Endothelial cell of umbilical vein (primary cell): ENCODE results near the gene SCAPER. TPM values are rescaled to one million over a fixed set of nuclear protein-coding genes. Genes with fewer than 3 reads are reported as not detected.

Experiments
- BruUV-seq: library from RNA; stranded (reverse); fragments of 400-500 nt; replicated peaks from 2 replicates; lab custom pipeline; 2021; lab: Mats Ljungman, UMichigan
- CTCF ChIA-PET: fragments of 300-600, 350-600 bp; sonication (Branson Sonifier 250); formaldehyde crosslinking; loops from one replicate; lab custom pipeline; 2021; ENCODE audit warnings: antibody characterized with exemption, inconsistent platforms; lab: Charles Lee
- POLR2A ChIA-PET: fragments of 300-600, 350-600 bp; sonication (Branson Sonifier 250); formaldehyde crosslinking; loops from one replicate; lab custom pipeline; 2021; ENCODE audit warnings: antibody characterized with exemption, inconsistent platforms; lab: Charles Lee
- DNase-seq: peaks from one replicate; pipeline ENCODE4 v3.0.0-alpha.2; 2011; ENCODE audit warnings: low read depth, low spot score
- FAIRE-seq: peaks from 2 replicates; lab custom pipeline; 2011; peaks lifted over from hg19 to GRCh38; lab: Jason Lieb, UNC
- H2AFZ ChIP-seq: 2 replicates; pipeline ENCODE4 v1.6.0; 2012; ENCODE audit warnings: low read depth, low read length, control low read depth, inconsistent platforms
- H3K27ac ChIP-seq: 2 replicates; pipeline ENCODE4 v1.5.1; 2011; ENCODE audit warnings: low read depth, mild to moderate bottlenecking, control low read depth, low read length, moderate library complexity; ENCODE audit not compliant: insufficient read depth
- H3K27me3 ChIP-seq, 2 experiments: 2 replicates each; pipeline versions ENCODE4 v1.6.0 to v1.6.1; 2011; ENCODE audit warnings: low read length in 2 of 2, mixed read lengths in 1 of 2; ENCODE audit not compliant: control insufficient read depth in 2 of 2, insufficient read depth in 2 of 2
- H3K36me3 ChIP-seq, 2 experiments: 2 replicates in 1 of 2; 3 replicates in 1 of 2; pipeline ENCODE4 v1.5.1; 2011; ENCODE audit warnings: low read length in 2 of 2, mild to moderate bottlenecking in 1 of 2, moderate library complexity in 1 of 2; ENCODE audit not compliant: control insufficient read depth in 2 of 2, insufficient read depth in 2 of 2; ENCODE audit errors: extremely low read depth in 1 of 2
- H3K4me1 ChIP-seq: 3 replicates; pipeline ENCODE4 v1.5.1; 2011; ENCODE audit warnings: mild to moderate bottlenecking, low read length; ENCODE audit not compliant: control insufficient read depth, insufficient read depth; ENCODE audit errors: extremely low read depth
- H3K4me2 ChIP-seq: 2 replicates; pipeline ENCODE4 v1.6.1; 2011; ENCODE audit warnings: low read length, control low read depth, mixed read lengths; ENCODE audit not compliant: insufficient read depth
- H3K4me3 ChIP-seq, 3 experiments: fragments of 200-600 bp in 1 of 3; sonication (generic), shearing (Covaris generic) in 1 of 3; replicated peaks in 1 of 3; 2 replicates each; pipeline ENCODE4 v1.5.1; 2011 to 2016; ENCODE audit warnings: control low read depth in 3 of 3, low read length in 3 of 3, mild to moderate bottlenecking in 2 of 3, inconsistent platforms in 1 of 3, low read depth in 1 of 3, moderate library complexity in 1 of 3; ENCODE audit not compliant: insufficient read depth in 1 of 3
- H3K79me2 ChIP-seq: 2 replicates; pipeline ENCODE4 v1.6.0; 2012; ENCODE audit warnings: low read length, inconsistent platforms; ENCODE audit not compliant: control insufficient read depth, insufficient read depth
- H3K9ac ChIP-seq: replicated peaks from 2 replicates; pipeline ENCODE3; 2011; ENCODE audit warnings: low read length, control low read depth; ENCODE audit not compliant: insufficient read depth; ENCODE audit errors: extremely low read depth
- H3K9me1 ChIP-seq: replicated peaks from 3 replicates; pipeline ENCODE4 v1.6.0; 2011; ENCODE audit warnings: mild to moderate bottlenecking, low read length; ENCODE audit not compliant: control insufficient read depth, insufficient read depth; ENCODE audit errors: extremely low read depth
- H3K9me3 ChIP-seq: replicated peaks from 2 replicates; pipeline ENCODE4 v1.5.1; 2012; ENCODE audit warnings: low read length, inconsistent platforms; ENCODE audit not compliant: control insufficient read depth, insufficient read depth
- H4K20me1 ChIP-seq: replicated peaks from 2 replicates; pipeline ENCODE3; 2011; ENCODE audit warnings: mild to moderate bottlenecking, low read length; ENCODE audit not compliant: control insufficient read depth, insufficient read depth; ENCODE audit errors: extremely low read depth
- CTCF ChIP-seq, 2 donors: IDR thresholded peaks; 1 replicate in 1 of 2; 2 replicates in 1 of 2; pipeline ENCODE4 v1.5.1; 2011; ENCODE audit warnings: low read length in 2 of 2, mild to moderate bottlenecking in 2 of 2, moderate library complexity in 2 of 2, control low read depth in 1 of 2, inconsistent platforms in 1 of 2, low read depth in 1 of 2; ENCODE audit not compliant: insufficient read depth in 1 of 2; ENCODE audit errors: extremely low read depth in 1 of 2
- EZH2 ChIP-seq: IDR thresholded peaks from 2 replicates; pipeline ENCODE4 v1.6.1; 2012; ENCODE audit warnings: borderline replicate concordance, low read depth, mild to moderate bottlenecking, moderate library complexity, low read length, inconsistent platforms; ENCODE audit not compliant: severe bottlenecking
- FOS ChIP-seq: IDR thresholded peaks from 2 replicates; pipeline ENCODE4 v1.6.1; 2011; ENCODE audit warnings: mild to moderate bottlenecking, low read length, moderate library complexity, borderline replicate concordance; ENCODE audit not compliant: insufficient read depth
- GATA2 ChIP-seq: IDR thresholded peaks from 2 replicates; pipeline ENCODE4 v1.7.0; 2011; ENCODE audit warnings: low read depth, mild to moderate bottlenecking, moderate library complexity, mixed read lengths, low read length; ENCODE audit not compliant: insufficient read length, insufficient read depth
- JUN ChIP-seq: IDR thresholded peaks from 2 replicates; pipeline ENCODE4 v1.6.1; 2011; ENCODE audit warnings: borderline replicate concordance, low read depth; ENCODE audit not compliant: insufficient read length, insufficient read depth
- MAX ChIP-seq: IDR thresholded peaks from 2 replicates; pipeline ENCODE4 v1.6.1; 2011; ENCODE audit not compliant: insufficient read depth, insufficient read length
- MYC ChIP-seq: IDR thresholded peaks from one replicate; pipeline ENCODE4 v1.6.1; 2011; ENCODE audit warnings: mild to moderate bottlenecking, low read depth, low read length
- POLR2A ChIP-seq: IDR thresholded peaks from 2 replicates; pipeline ENCODE4 v1.6.1; 2012; ENCODE audit warnings: low read depth, mild to moderate bottlenecking, control low read depth, low read length
- POLR2AphosphoS5 ChIP-seq: IDR thresholded peaks from 2 replicates; pipeline ENCODE4 v1.6.1; 2012; ENCODE audit warnings: low read depth, mild to moderate bottlenecking, control low read depth, low read length, moderate library complexity; ENCODE audit not compliant: insufficient read depth
- dilution Hi-C: fragments of 300-500 bp; cut with MboI; formaldehyde crosslinking; loops from one replicate; pipeline ENCODE4 v1.15.0; 2019; ENCODE audit warnings: low sequenced_read_pairs; ENCODE audit not compliant: extremely low pct_ligation_motif_present
- intact Hi-C: fragments of 100-400 bp; cut with micrococcal nuclease; formaldehyde crosslinking; loops from one replicate; pipeline ENCODE4 v1.10.0; 2022
- polyA plus RNA-seq, 4 experiments: library from polyadenylated mRNA; depleted of rRNA in 3 of 4; stranded (reverse) in 3 of 4; unstranded in 1 of 4; fragments of >200 nt; gene quantifications; 2 replicates each; pipeline versions ENCODE4 v1.2.1 to v1.2.3, GENCODE V29; 2011 to 2012; ENCODE audit warnings: missing spikeins in 1 of 4
- total RNA-seq: library from RNA; stranded (reverse); gene quantifications from 2 replicates; pipeline ENCODE4 v1.2.3, GENCODE V29; 2021

SCAPER gene
- total and polyA plus RNA-seq, 2 donors (not counting 3 experiments of a cell fraction or from before 2014, with no cell fraction given), result 2.7 to 12.7 TPM

GRCh38 chr15:76363251-76363650, 541.9 kb downstream of the SCAPER start:
- POLR2A ChIA-PET, result no interaction called here
- no peak overlapping the region for H3K4me2 ChIP-seq
- no peaks in the 10 kb centered on the region for H3K36me3 ChIP-seq
- H3K9me3 ChIP-seq, result no peaks in the 10 kb centered on the region
- no peak for DNase-seq
- H2AFZ ChIP-seq, result no peak overlapping the region
- H3K9me1 ChIP-seq, result no peaks in the 10 kb centered on the region
- no peaks in the 10 kb centered on the region for H4K20me1 ChIP-seq
- H3K4me3 ChIP-seq, result no peak overlapping the region
- no peak overlapping the region for H3K9ac ChIP-seq
- BruUV-seq, result no TSS peak
- H3K79me2 ChIP-seq, result no peaks in the 10 kb centered on the region
- dilution Hi-C loops (no loop called here), intact Hi-C loops (no loop called here)
- FAIRE-seq, result no peak
- H3K27ac ChIP-seq, result no peak overlapping the region
- CTCF ChIA-PET, result no interaction called here
- H3K4me1 ChIP-seq, result no peaks in the 10 kb centered on the region
- H3K27me3 ChIP-seq, result no peaks in the 10 kb centered on the region
- TF ChIP-seq FOS (no peak), EZH2 (no peak), POLR2A (no peak), POLR2AphosphoS5 (no peak), GATA2 (no peak), CTCF (IDR thresholded peaks at IDR 0.05; ENCODE audit: extremely low read depth in 1 of 2, insufficient read depth in 1 of 2, low read depth in 1 of 2, low read length in 2 of 2) (no peak), MAX (no peak), MYC (no peak), JUN (no peak)
